ENCODE data around the gene WDR36.

DNA sequence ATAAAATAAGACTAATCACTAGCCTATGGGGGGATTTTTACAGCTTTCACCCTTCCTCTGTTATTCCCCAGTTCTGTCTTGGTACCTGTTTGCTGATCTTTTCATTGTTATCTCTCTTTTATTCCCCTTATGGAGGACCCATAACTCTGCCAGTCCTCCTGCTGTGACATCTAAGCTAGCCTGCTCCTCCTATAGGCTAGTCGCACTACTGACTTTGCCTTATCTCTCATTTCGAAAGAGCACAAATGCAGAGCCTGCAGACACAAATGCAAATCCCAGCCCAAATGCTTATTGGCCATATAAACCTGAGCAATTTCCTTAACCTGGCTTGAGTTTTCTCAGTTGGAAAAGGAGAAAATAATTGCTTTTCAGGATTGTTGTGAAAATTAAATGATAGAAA is 72.9 kb downstream of the WDR36 start:
- TF ChIP-seq, protein P1, sequence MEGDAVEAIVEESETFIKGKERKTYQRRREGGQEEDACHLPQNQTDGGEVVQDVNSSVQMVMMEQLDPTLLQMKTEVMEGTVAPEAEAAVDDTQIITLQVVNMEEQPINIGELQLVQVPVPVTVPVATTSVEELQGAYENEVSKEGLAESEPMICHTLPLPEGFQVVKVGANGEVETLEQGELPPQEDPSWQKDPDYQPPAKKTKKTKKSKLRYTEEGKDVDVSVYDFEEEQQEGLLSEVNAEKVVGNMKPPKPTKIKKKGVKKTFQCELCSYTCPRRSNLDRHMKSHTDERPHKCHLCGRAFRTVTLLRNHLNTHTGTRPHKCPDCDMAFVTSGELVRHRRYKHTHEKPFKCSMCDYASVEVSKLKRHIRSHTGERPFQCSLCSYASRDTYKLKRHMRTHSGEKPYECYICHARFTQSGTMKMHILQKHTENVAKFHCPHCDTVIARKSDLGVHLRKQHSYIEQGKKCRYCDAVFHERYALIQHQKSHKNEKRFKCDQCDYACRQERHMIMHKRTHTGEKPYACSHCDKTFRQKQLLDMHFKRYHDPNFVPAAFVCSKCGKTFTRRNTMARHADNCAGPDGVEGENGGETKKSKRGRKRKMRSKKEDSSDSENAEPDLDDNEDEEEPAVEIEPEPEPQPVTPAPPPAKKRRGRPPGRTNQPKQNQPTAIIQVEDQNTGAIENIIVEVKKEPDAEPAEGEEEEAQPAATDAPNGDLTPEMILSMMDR (IDR thresholded peaks at IDR 0.05 in 4 of 5, conservative IDR thresholded peaks at IDR 0.05 in 1 of 5), result no peak
- TF ChIP-seq POLR2A (IDR thresholded peaks at IDR 0.05), result no peak
